Stomach (tissue), 9 donors: ENCODE measurements around the gene TSPO2. TPM values are rescaled to one million over a fixed set of nuclear protein-coding genes. Genes with fewer than 3 reads are reported as not detected.

ENCODE experiments used
- DNase-seq, 2 donors: peaks; one replicate each; pipeline versions ENCODE4 v3.0.0 to v3.0.0-alpha.2; 2013 to 2019
- H3K27ac ChIP-seq, 5 donors: fragments of 200-600 bp in 4 of 5; sonication (generic) in 4 of 5; one replicate each; pipeline ENCODE4 v1.5.1; 2013 to 2019; ENCODE audit warnings: mild to moderate bottlenecking in 1 of 5, moderate library complexity in 1 of 5
- H3K27me3 ChIP-seq, 3 donors: fragments of 200-600 bp; sonication (generic); one replicate each; pipeline ENCODE4 v1.5.1; 2017 to 2019; ENCODE audit warnings: mixed run types in 1 of 3
- H3K36me3 ChIP-seq, 4 donors: fragments of 200-600 bp; sonication (generic); 1 replicate in 3 of 4; 2 replicates in 1 of 4; pipeline ENCODE4 v1.5.1; 2016 to 2019
- H3K4me1 ChIP-seq, 4 donors: fragments of 200-600 bp; sonication (generic); one replicate each; pipeline ENCODE4 v1.5.1; 2016 to 2019
- H3K4me3 ChIP-seq, 4 donors: fragments of 200-600 bp; sonication (generic) in 3 of 4; one replicate each; pipeline ENCODE4 v1.5.1; 2016 to 2019; ENCODE audit warnings: mild to moderate bottlenecking in 1 of 4
- H3K9me3 ChIP-seq, 4 donors: fragments of 200-600 bp; sonication (generic); one replicate each; pipeline ENCODE4 v1.5.1; 2016 to 2019
- EP300 ChIP-seq: sonication (generic); formaldehyde crosslinking; IDR thresholded peaks from one replicate; pipeline ENCODE4 v1.6.1; 2017; ENCODE audit warnings: antibody characterized with exemption
- POLR2A ChIP-seq, 4 donors: fragments of 450-650 bp; IDR thresholded peaks; one replicate each; pipeline ENCODE4 v1.6.1; 2016; ENCODE audit warnings: antibody characterized with exemption in 4 of 4, control low read depth in 2 of 4, mild to moderate bottlenecking in 1 of 4, moderate library complexity in 1 of 4
- POLR2AphosphoS5 ChIP-seq, 3 donors: sonication (generic); formaldehyde crosslinking; IDR thresholded peaks; one replicate each; pipeline ENCODE4 v1.6.1; 2016; ENCODE audit warnings: antibody characterized with exemption in 3 of 3
- WGBS, 5 donors: extraction: QIAGEN DNeasy Blood & Tissue Kit in 3 of 5; methylation state at CpG; one replicate each; pipeline versions ENCODE4 v1.1.5 to v1.1.7; 2013 to 2018; 5-methylcytosine and 5-hydroxymethylcytosine counted together
- intact Hi-C: fragments of 100-400 bp; cut with DNase I; formaldehyde crosslinking; loops from one replicate; pipeline ENCODE4 v1.15.1; 2023; ENCODE audit warnings: low total_unique reads
- polyA plus RNA-seq, 3 donors: library from polyadenylated mRNA; stranded (reverse); fragments of 200-250 nt; gene quantifications; one replicate each; pipeline ENCODE4 v1.2.3, GENCODE V29; 2013
- total RNA-seq, 5 donors: library from RNA; depleted of rRNA; stranded (reverse); fragments of >200 nt; gene quantifications; one replicate each; pipeline versions ENCODE4 v1.1.0 to v1.2.3, GENCODE V29; 2014 to 2016
- TF ChIP-seq, protein P1 (sequence below), 7 experiments: fragments of 450-650 bp in 4 of 7; fragments of 200-600 bp in 3 of 7; sonication (generic) in 3 of 7; IDR thresholded peaks; one replicate each; pipeline ENCODE4 v1.5.1; 2016 to 2019; ENCODE audit warnings: antibody characterized with exemption in 7 of 7, control low read depth in 2 of 7, mild to moderate bottlenecking in 1 of 7
- donor health status: healthy with polysubstance abuse.
- donor health status: Bipolar disorder and iron deficiency.
- donor health status: healthy.

TSPO2 gene
- total and polyA plus RNA-seq, 8 donors = 0.15 to 1.4 (median 0.92) TPM; not detected in 5

- 12 to 53% (median 20%) methylated on average over 1 of the region's 1 CpG for WGBS, 5 donors
- intact Hi-C loops = no loop called here
- Histone ChIP-seq H3K36me3 (peaks cover 64 to 100% (median 88%) of the 10 kb centered on the region in 4 donors), H3K4me3 (no peak overlapping the region), H3K27ac (no peak overlapping the region), H3K4me1 (no peaks in the 10 kb centered on the region), H3K27me3 (no peaks in the 10 kb centered on the region), H3K9me3 (no peaks in the 10 kb centered on the region)
- no peak for DNase-seq
- TF ChIP-seq, protein P1, sequence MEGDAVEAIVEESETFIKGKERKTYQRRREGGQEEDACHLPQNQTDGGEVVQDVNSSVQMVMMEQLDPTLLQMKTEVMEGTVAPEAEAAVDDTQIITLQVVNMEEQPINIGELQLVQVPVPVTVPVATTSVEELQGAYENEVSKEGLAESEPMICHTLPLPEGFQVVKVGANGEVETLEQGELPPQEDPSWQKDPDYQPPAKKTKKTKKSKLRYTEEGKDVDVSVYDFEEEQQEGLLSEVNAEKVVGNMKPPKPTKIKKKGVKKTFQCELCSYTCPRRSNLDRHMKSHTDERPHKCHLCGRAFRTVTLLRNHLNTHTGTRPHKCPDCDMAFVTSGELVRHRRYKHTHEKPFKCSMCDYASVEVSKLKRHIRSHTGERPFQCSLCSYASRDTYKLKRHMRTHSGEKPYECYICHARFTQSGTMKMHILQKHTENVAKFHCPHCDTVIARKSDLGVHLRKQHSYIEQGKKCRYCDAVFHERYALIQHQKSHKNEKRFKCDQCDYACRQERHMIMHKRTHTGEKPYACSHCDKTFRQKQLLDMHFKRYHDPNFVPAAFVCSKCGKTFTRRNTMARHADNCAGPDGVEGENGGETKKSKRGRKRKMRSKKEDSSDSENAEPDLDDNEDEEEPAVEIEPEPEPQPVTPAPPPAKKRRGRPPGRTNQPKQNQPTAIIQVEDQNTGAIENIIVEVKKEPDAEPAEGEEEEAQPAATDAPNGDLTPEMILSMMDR (IDR thresholded peaks at IDR 0.05) = no peak
- TF ChIP-seq POLR2A (IDR thresholded peaks at IDR 0.05) (no peak), EP300 (no peak), POLR2AphosphoS5 (IDR thresholded peaks at IDR 0.05) (no peak)
Observed at GRCh38 chr6:41090841-41091761, 48.8 kb downstream of the TSPO2 start.

- no peak for TF ChIP-seq POLR2AphosphoS5 (IDR thresholded peaks at IDR 0.05)
- TF ChIP-seq, protein P1 (IDR thresholded peaks at IDR 0.05) = no peak
- no peak for TF ChIP-seq POLR2A (IDR thresholded peaks at IDR 0.05)
- no peak for TF ChIP-seq EP300
- intact Hi-C loops = no loop called here
- H3K9me3 ChIP-seq = no peaks in the 10 kb centered on the region
- no peaks in the 10 kb centered on the region for H3K4me1 ChIP-seq
- H3K27ac ChIP-seq = no peak overlapping the region
- H3K27me3 ChIP-seq = no peaks in the 10 kb centered on the region
- DNase-seq = peak in 1 of 2 donors; percentile 41
- 93 to 97% (median 95%) methylated on average over 4 of the region's 4 CpGs for WGBS, 5 donors
- no peak overlapping the region for H3K4me3 ChIP-seq
- H3K36me3 ChIP-seq = peaks cover 76 to 100% (median 93%) of the 10 kb centered on the region in 4 donors
Observed at GRCh38 chr6:41092421-41093140, 50.3 kb downstream of the TSPO2 start.

DNA sequence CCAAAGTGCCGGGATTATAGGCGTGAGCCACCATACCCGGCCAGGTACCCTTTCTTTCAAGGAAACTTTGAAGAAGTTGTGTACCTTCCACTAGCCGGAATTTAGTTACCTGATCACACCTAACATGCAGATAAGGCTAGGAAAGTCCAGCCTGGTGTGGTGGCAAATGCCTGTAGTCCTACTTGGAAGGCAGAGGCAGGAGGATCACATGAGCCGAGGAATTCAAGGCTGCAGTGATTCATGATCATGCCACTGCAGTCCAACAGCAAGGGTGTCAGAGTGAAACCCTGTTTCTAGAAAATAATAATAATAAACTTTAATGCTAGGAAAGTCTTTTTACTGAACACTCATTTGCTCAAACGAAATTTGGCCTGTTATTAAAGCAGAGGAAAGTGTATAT lies 51.5 kb downstream of the TSPO2 start:
- WGBS, 5 donors = 62 to 85% (median 80%) methylated on average over 6 of the region's 6 CpGs
- Histone ChIP-seq H3K27ac (no peak overlapping the region), H3K4me1 (no peaks in the 10 kb centered on the region), H3K4me3 (no peak overlapping the region), H3K36me3 (peaks cover 87 to 100% (median 99%) of the 10 kb centered on the region in 4 donors), H3K27me3 (no peaks in the 10 kb centered on the region), H3K9me3 (no peaks in the 10 kb centered on the region)
- no peak for TF ChIP-seq POLR2A (IDR thresholded peaks at IDR 0.05)
- TF ChIP-seq, protein P1 (IDR thresholded peaks at IDR 0.05) = no peak
- DNase-seq = no peak
- intact Hi-C loops = no loop called here

Other genes with a start within 250 kb of the TSPO2 start
- gene UNC5CL, start 3.2 kb upstream of the TSPO2 start, total RNA-seq = 10 to 100 TPM in 4 of 5 donors, 1 to 10 TPM in 1; 2.3 to 84.8 (median 58.3) TPM
- 10 to 100 TPM in 1 of 3 donors, 1 to 10 TPM in 2; 4.4 to 13.0 (median 9.7) TPM for gene UNC5CL, start 3.2 kb upstream of the TSPO2 start, polyA plus RNA-seq
- 10 to 100 TPM in 1 of 5 donors, 1 to 10 TPM in 1, not detected in 3; 7.2 to 12.6 TPM for gene APOBEC2, start 10.7 kb downstream of the TSPO2 start, total RNA-seq
- gene APOBEC2, start 10.7 kb downstream of the TSPO2 start, polyA plus RNA-seq = 10 to 100 TPM in 2 of 3 donors, 1 to 10 TPM in 1; 7.6 to 36.7 (median 11.3) TPM
- gene OARD1, start 29.9 kb downstream of the TSPO2 start, total RNA-seq = 10 to 100 TPM in 3 of 5 donors, 1 to 10 TPM in 2; 1.2 to 39.7 (median 26.4) TPM
- 10 to 100 TPM; 36.1 to 69.0 (median 36.6) TPM for gene OARD1, start 29.9 kb downstream of the TSPO2 start, polyA plus RNA-seq
- gene NFYA, start 30.5 kb downstream of the TSPO2 start, total RNA-seq = 10 to 100 TPM in 4 of 5 donors, 1 to 10 TPM in 1; 8.1 to 35.0 (median 20.0) TPM
- 1 to 10 TPM; 5.0 to 7.6 (median 5.9) TPM for gene NFYA, start 30.5 kb downstream of the TSPO2 start, polyA plus RNA-seq
- not detected for gene TREML1, start 111.9 kb downstream of the TSPO2 start, total RNA-seq
- not detected for gene TREML1, start 111.9 kb downstream of the TSPO2 start, polyA plus RNA-seq
- 10 to 100 TPM in 1 of 5 donors, not detected in 4; 19.9 TPM for gene TREM2, start 120.6 kb downstream of the TSPO2 start, total RNA-seq
- gene TREM2, start 120.6 kb downstream of the TSPO2 start, polyA plus RNA-seq = 1 to 10 TPM in 2 of 3 donors, under 1 TPM in 1; 0.23 to 5.0 (median 1.5) TPM
- gene TREML2, start 158.7 kb downstream of the TSPO2 start, total RNA-seq = under 1 TPM in 1 of 5 donors, not detected in 4; 0.37 TPM
- gene TREML2, start 158.7 kb downstream of the TSPO2 start, polyA plus RNA-seq = under 1 TPM in 2 of 3 donors, not detected in 1; 0.08 to 0.12 TPM
- not detected for gene TREML4, start 185.9 kb downstream of the TSPO2 start, total RNA-seq
- not detected for gene TREML4, start 185.9 kb downstream of the TSPO2 start, polyA plus RNA-seq
- 1 to 10 TPM in 1 of 5 donors, not detected in 4; 1.7 TPM for gene TREM1, start 244.2 kb downstream of the TSPO2 start, total RNA-seq
- 1 to 10 TPM in 1 of 3 donors, under 1 TPM in 1, not detected in 1; 0.10 to 7.7 TPM for gene TREM1, start 244.2 kb downstream of the TSPO2 start, polyA plus RNA-seq